NCI-H2107 treated with DMSO at 0.1 percent for 48 hours (cell line): Measurements from ENCODE around the gene DDX1.
"Not testable (repeated sequence)": the region's sequence is repeated elsewhere in the genome, so short reads cannot be mapped to it uniquely, and the experiment has no call there.

Experiments used
- DNase-seq: peaks from one replicate; lab custom pipeline; 2025; ENCODE audit not compliant: unreplicated experiment; lab: John Stamatoyannopoulos, UW

DDX1 gene

DNA sequence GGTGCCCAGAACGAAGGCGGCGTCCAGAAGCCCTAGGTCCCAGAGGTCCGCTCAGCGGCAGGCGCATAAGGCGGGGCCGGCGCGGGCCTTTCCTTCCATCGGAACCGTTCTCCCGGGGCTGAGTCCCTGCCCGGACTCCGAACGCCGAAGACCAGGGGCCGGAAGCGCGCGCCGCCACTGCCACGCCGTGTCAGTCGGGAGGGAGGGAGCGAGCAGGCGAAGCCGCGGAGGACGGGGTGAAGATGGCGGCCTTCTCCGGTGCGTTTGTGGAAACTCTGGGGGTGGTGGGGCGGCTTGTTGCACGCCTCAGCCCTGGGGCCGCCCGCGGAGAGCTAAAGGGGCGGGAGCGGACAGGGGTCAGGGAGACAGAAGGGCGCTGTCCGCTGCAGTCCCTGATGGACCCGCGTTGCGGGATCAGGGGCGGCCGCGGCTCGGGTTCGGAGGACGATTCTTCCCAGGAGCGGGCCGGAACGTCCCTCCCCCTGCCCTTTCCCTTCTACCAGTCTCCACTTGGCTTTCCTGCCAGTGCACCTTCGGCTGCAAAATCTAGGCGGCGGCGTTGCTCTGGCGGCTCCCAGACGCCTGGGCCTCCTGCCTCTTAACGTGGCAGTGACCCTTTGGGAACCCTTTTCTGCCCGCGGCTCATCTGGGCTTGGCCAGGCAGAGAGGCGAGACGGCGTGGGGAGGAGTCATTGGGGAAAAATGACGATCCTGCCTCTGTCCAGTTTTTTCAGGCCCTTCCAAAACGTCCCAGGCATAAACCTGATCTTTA, at the start of gene DDX1:
DDX1 (plus strand) TSS at position 177 of the 772 bp plus-strand sequence; CDS start at position 243, 66 bp downstream.
- DNase-seq, result peak; percentile 50

- DNase-seq, result not testable (repeated sequence)
Observed at GRCh38 chr2:15542269-15542668, 49.4 kb upstream of the DDX1 start.

- no peak for DNase-seq
Observed at GRCh38 chr2:15543053-15543452, 48.6 kb upstream of the DDX1 start.

DNA sequence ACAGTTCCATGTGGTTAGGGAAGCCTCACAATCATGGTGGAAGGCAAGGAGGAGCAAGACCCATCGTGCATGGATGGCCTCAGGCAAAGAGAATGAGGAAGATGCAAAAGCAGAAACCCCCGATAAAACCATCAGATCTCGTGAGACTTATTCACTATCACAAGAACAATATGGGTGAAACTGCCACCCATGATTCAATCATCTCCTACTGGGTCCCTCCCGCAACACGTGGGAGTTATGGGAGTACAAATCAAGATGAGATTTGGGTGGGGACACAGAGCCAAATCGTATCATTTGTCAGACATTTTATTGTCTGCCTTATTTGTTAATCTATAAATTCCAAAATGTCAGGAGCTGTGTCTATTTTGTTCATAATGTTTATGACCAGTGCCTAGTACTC, 48.1 kb upstream of the DDX1 start:
- no peak for DNase-seq

- DNase-seq, result no peak
Observed at GRCh38 chr2:15544227-15544626, 47.4 kb upstream of the DDX1 start.

DNA sequence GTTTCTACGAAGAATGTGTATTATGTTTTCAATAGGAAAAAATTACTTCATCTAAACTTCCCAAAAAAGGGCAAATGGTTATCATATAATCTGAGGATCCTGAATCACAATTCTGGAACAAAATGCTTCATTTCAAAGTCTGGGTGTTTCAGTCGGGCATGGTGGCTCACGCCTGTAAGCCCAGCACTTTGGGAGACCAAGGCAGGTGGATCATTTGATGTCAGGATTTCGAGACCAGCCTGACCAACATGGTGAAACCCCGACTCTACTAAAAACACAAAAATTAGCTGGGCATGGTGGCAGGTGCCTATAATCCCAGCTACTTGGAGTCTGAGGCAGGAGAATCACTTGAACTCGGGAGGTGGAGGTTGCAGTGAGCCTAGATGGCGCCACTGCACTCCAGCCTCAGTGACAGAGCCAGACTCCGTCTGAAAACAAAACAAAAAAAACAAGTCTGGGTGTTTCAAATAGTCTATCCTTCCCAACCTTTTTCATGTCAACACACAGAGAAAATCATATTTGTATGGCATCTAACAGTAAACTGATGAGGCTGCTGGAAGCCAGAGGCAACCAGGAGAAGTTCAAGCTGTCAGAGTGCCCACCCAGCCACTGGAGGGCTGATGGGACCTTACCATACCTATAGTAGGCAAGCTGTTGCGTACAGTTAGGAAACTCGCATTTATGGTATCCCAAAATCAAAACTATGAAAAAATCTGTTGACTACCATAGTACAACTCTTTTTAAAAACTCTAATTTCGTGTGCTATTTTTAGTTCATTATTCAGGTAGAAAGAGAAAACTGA, 45.2 kb upstream of the DDX1 start:
- DNase-seq, result no peak

- DNase-seq, result no peak
Observed at GRCh38 chr2:15547115-15547876, 44.4 kb upstream of the DDX1 start.

DNA sequence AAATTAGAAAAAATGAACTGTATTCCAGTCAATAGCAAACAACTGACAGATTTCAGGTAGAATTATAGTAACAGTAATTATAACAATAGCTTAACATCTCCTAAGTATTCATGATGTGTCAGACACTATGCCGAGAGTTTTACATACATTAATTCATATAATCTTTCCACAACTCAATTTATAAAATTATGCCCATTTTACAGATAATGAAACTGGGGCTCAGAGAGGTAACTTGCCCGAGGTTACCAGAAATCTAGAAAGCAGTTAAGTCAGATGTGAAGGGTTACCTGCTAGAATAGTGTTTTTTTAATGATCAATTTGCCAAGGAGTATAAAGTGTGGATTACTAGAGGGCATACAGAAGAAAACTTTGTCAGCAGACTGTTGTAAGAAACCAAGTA, 42.7 kb upstream of the DDX1 start:
- DNase-seq, result no peak

GRCh38 chr2:15553519-15553918, 38.1 kb upstream of the DDX1 start:
- DNase-seq, result no peak

DNA sequence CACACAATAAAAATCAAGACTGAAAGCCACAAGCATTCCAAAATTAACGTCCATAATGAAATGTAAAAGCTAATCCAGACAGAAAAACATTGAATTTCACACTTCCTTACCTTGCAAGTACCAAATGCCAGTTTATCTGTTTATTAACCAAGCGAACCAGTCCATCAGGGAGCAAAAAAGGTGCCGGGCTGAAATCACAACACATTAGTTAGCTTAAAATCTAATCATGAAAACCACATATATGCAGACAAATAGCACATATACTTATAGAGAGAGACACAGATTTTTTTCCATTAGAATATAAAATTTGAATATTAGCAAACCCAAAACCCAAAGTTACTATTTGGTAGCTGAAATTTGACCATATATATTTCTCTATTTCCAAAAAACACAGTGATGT, 37.7 kb upstream of the DDX1 start:
- no peak for DNase-seq

DNA sequence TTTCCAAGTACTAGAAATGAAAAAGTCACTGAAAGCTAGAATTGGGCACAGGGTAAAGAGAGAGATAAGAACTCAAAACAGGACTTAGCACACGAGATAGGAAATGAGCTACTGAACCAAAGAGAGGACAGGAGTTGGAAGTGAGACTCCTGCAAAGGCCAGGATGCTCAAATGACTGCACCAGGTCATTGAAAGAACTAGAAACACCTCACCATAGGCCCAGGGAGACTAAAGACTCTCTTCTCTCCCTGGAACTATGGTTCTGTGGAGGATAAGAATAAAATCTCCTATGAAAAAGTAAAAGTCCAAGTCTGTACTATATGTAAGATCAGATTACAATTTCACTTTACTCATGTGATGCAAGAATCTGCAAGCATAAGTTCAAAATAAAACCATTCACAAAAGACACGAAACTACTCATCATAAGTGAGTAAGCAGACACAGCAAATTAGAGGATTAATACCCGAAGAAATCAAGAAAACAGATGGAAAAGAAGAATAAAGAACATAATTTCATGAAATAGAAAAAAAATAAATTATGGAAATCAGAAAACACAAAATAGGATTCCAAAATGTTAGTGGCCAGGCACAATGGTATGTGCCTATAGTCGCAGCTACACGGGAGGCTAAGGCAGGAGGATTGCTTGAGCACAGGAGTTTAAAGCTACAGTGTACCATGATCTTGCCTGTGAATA, 37.0 kb upstream of the DDX1 start:
- no peak for DNase-seq

GRCh38 chr2:15555760-15556193, 35.9 kb upstream of the DDX1 start:
- DNase-seq, result no peak

GRCh38 chr2:15556311-15556930, 35.2 kb upstream of the DDX1 start:
- DNase-seq, result no peak

DNA sequence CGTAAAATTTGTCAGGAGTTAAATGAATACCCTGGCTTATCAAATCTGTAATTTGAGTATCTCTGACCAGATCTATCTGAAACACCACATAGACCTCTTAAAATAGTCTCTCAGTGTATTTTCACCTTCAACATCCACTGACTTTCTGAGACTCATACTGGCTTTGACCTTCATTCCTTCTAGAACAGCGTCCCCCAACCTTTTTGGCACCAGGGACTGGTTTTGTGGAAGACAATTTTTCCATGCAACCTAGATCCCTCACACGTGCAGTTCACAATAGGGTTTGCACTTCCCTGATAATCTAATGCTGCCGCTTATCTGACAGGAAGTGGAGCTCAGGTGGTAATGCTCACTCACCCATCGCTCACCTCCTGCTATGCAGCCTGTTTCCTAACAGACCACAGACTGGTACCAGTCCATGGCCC, 33.8 kb upstream of the DDX1 start:
- DNase-seq, result no peak

- DNase-seq, result no peak
Observed at GRCh38 chr2:15559379-15560139, 32.1 kb upstream of the DDX1 start.

DNA sequence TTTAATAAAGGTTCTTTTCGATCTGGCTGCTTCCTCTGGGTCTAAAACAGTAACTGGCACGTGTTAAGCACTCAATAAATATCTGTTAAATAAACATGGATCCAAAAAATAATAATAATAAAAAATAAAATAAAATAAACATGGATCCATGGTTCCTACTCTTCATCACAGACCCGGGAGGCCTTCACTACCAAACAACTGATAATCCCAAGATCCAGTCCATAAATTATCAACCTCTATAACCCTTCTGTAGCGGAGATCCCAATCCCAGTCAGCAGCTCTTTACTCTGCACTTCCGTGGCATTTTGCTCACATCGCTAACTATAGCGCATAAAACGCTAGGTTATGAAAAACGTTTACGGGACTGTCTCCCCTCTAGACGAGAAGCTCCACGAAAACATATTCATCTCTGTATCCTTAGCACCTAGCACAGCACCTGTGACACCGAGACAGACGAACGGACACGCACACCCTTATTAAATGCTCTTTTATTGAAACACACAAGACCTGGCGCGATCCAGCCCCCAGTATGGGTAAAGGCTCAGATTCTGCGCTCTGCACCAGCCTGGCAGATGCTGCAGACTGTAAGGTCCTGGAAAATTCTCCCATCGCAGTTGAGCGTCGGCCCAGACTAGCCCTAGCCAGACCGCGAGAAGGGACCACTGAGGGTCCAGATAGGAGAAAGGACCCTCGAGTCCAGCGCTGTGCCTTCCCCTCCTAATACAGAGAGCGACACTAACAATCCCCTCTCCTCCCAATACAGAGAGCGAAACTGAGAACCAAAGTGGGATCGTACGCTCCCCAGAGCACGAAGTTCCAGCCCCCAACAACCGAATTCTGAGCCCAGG, 31.3 kb upstream of the DDX1 start:
- DNase-seq, result no peak

DNA sequence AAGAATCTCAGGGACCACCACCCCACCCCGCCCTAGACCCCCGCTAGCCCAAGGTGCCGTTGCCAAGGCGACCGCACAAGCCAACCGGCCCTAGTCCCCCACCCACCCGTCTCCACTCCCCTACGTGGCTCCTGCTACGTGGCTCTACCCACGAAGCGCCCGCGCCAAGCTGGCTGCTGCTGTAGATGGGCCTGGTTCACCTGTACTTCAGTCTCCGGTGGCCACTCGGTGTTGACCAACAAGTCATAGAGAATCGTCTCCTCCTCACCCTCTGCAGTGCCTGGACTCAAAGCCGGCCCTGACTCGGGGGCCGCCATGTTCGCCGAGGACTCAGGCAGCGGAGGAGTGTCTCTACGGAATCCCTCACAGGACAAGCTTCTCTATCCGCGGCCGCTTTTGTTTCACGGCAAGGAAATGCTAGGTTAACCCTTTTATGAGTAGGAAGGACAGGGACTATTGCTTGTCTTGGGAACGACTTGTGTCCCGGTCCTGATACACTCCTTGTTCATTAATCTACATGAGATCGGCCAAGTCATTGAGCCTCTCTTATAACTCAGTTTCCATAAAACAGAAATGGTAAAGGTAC, 30.6 kb upstream of the DDX1 start, which contains the start of gene NBAS:
NBAS (minus strand) TSS at position 347 of the 586 bp plus-strand sequence; CDS start at position 317, 30 bp downstream.
- DNase-seq, result peak; percentile 75
